HG03108 (cell line): ENCODE measurements around the gene PICALM.

Experiments
- ATAC-seq: cut with Tn5 transposase; IDR thresholded peaks from one replicate; pipeline ENCODE4 v1.9.1; 2021; ENCODE audit warnings: moderate library complexity; ENCODE audit not compliant: unreplicated experiment

Gene PICALM

DNA sequence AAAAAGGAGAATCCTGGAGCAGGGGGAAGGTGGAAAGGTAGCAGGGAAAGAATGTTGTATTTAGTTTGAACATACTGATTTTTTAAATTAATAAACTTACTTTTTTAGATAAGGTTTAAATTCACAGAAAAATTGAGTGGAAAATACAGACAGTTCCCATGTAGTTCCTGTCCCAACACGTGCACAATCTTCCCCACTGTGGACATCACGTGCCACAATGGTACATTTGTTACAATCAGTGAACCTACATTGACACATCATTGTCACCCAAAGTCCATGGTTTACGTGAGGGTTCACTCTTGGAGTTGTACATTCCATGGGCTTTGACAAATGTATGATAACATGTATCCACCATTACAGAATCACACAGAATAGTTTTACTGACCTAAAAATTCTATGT lies 10.5 kb upstream of the PICALM start:
- ATAC-seq = no peak

DNA sequence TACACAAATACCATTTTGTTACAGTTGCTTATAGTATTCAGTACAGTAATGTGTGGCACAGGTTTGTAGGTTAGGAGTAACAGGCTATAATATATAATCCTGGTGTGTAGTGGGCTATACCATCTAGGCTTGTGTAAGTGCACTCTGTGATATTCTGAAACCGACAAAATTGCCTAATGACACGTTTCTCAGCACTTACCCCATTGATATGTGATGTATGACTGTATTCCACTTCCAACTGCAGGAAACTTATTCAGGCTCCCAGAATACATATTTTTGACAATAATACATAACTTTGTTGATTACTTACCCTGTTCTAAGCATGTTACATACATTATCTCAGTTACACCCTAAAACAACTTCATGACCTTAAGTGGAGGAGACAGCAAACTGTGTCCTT lies 5.1 kb upstream of the PICALM start:
- no peak for ATAC-seq

DNA sequence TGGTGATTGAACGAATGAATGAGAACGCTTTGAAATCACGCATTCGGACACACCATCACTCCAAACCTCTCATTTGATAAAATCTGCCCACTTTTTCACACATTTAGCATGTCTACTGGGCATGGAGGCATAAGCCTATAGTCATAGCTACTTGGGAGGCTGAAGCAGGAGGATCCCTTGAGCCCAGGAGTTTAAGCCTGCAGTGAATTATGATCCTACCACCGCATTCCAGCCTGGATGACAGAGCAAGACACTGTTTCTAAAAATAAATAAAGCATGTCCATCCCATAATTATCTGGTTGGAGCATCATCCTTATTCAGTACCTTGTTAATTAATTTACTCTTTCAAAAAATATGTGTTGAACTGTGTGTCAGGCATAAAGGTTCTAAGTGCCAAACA lies 3.3 kb upstream of the PICALM start:
- no peak for ATAC-seq

DNA sequence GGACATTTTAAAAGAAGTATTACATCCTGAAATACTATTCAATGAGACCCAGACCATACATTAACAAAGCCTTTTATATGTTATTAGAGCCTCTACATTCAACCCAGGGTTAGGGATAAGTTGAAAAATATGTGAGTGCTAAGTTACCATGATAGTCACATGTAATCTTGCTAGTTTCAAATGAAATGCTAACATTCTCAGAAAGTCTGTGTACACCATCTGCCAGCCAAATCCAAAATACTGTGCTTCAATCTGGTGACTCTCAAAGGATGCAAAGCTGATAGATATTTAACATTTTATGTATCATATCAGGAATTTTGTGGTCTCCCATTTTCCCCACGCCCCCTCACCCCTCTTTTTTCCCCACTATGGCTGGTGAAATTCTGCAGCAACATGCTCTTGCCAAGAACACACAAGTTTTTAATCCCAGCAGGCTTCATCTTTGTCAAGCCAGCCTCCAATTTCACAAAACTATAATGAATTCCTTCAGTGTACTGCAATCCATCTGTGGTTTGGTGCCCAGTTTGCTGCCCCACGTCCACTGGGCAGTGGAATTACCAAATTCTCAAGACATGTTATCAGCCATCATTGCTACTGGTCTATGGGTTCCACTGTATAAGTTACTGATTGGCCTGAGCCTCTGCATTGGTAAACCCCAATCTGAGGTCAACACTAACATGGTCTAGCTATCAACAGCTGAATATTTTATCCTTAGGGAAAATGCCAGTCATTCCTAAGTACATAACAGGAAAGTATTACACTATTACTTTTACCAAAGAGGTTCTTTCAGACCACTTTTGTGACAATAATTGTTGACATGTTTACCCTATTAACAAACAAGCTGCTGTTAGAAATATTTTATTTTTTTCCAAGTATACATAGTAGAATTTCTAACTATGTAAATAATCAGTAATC lies 1.5 kb upstream of the PICALM start:
- no peak for ATAC-seq

DNA sequence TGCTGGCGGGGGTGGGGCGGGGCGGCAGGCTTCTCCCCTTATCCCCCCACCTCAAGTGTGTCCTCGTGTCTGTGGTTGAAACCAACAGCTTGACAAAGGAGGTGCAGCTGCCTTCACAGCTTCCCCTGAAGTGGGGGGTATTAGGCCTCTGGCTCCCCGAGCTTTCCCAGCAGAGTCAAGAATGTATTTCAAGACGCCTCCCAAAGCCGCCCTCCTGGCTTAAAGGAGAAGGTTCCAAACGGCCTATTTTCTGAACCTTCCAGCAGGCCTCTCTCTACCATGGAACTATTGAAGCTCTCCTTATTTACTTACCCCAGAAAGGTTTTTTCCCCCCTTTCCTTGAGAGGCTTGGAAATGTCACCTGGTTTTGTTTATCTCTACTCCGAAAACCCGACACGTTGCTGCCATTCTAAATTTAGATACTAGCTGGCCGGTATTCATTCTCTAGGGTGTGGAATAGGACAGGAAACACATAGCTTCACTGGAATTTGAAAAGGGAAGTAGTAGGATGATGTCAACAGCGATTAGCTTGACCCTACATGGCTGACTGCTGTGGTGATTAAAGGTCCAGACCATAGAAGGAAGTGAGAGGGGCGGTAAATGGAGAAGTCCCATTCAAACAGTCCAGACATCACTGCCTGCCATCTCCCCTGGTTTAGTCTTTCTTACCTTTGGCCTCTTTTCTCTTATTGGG lies 671 bp upstream of the PICALM start:
- no peak for ATAC-seq

DNA sequence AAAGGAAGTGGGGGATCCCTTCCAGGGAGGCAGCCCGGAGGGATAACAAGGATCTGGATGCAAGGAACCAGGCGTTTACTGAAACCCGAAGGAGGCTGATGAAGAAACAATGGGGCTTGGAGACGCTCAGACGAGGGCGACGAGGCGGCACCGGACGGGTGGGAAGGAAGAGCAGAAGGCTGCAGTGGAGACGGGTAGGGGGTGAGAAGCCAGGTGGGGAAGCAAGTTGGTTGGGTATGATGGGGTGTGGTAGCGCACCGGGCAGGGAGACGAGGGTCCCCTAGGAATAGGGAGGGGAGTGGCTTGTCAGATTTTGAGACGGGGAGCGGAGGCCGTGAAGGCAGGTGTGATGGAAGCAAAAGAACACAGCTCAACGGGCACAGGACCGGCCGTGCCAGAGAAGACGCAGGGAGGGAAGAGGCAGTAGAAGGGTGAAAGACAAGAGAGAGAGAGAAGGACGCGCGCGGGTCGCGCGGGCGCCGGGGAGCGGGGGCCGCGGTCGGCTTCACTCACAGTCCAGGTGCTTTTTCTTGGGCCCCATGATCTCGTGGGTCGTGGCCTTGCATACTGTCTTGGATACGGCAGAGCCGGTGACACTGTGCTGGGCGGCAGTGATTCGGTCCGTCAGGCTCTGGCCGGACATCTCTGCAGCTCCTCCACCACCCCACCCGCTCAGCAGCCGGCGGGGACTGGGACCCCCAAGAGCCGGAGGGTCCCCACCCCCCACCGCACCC lies 579 bp downstream of the PICALM start:
- peak; percentile 9 for ATAC-seq

DNA sequence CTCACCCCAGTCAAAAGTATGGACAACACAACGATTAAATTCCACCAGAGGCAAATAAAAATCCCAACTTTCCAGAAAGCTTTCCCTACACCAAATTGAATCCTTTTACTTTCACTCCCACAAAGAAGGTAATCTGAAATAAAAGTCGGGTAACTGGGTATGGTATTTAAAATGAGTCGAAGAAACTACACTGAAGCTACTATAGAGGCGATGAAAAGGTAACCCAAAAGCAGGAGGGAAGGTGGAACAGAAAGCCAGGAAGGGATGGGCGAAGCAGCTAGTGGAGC lies 1.1 kb downstream of the PICALM start:
- ATAC-seq = no peak

DNA sequence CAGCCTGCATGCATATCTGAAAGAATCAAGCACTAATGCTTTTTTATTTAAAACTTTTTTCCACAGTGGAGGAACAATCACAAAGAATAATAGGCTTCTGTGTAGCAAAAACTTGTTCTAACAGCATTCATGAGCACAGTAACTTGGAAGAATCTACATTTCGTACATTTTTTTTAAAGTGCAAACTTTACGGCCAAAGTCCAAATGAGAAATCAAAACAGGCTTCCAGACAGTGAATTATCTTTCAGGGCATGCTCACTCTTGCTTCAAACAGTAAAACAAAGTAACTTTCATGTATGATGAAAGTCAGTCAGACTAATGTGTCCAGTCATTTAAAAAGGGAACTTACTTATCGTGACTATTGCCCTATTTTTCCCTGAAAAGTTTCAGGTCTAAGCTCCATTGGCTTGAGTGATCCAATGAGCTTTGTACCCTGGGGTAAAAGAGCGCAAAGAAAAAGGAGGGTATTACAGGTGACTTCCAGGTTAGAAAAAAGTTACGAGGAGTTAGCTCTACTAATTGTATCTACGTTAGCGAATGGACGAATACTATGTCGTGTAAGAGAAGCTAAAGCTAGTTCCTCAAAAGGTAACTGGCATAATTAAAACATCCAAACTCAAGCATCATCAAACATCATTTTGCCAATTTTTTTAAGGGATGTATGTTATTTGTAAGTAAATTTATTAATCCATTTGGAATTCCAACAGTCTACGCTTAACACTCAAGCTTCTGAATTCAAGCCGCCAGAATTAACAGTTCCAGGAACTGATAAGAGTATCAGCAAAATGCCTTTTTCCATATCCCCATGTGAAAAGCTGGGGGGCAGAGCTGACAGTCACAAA lies 1.7 kb downstream of the PICALM start:
- ATAC-seq = no peak

DNA sequence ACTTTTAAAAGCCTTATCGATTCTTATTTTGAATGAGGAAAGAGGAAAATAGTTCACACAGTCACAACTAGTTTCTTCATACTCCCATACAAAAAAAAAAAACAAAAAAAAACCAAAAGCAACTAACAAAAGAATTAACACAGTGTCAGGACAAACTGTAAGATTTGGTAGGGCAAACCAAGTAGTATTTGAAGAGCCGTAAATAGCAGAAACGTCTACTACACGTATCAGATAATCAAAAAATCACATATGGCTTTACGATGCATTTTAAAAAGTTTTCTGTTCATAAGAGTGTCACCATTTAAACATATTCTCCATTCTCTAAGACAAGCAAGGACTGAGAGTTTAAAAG lies 2.3 kb downstream of the PICALM start:
- no peak for ATAC-seq

DNA sequence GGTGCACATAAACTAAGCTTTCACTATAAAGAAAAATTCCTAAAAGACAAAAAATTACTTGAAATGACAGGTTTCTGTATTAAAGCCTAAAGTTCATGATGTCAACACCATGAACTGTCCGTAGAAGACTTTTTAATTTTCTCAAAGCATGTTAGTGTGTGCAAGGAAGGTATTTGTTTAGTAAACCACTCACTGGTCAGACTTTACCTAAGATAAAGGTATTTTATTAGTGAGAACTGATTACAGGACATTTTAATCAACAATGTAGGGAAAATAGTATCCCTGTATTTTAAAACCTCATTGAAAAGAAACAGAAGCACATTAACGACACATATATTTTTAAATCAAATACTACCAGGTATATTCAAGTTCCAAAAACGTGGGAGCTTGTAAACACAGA lies 2.9 kb downstream of the PICALM start:
- ATAC-seq = no peak

DNA sequence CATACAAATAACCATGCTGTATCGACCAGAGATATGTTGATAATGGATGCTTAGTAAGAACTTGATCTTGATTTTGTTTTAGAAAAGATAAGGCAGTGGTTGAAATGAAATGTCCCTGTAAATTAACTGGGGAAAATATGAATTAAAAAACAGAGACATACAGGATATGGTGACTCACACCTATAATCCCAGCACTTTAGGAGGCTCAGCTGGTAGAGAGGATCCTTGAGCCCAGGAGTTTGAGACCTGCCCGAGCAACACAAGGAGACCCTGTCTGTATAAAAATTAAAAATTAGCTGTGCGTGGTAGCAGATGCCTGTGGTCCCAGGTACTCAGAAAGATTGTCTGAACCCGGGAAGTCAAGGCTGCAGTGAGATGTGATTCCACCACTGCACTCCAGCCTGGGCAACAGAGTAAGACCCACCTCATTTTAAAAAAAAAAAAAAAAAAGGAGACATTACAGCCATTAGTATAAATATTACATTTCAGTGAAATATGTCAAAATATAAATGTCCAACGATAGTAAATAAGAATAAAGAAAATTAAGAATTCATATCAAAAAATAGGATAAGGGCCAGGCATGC lies 4.6 kb downstream of the PICALM start:
- ATAC-seq = no peak

DNA sequence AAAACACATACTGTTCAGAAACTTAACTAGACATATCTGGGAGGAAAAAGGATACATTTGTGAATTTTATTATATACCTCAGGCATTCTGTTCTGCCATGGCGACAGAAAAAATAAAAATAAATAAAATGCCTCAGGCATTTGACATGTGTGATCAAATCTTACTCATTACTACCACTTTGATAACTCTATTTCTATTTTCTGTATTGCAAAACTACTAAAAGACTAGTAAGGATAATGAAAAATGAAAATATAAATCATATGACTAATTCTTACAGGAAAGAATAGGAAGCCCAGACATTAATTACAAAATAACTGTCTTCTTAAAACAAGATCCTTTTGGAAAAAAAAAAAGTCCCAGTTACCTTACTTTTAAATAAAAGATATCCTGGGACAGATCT lies 5.3 kb downstream of the PICALM start:
- ATAC-seq = no peak

DNA sequence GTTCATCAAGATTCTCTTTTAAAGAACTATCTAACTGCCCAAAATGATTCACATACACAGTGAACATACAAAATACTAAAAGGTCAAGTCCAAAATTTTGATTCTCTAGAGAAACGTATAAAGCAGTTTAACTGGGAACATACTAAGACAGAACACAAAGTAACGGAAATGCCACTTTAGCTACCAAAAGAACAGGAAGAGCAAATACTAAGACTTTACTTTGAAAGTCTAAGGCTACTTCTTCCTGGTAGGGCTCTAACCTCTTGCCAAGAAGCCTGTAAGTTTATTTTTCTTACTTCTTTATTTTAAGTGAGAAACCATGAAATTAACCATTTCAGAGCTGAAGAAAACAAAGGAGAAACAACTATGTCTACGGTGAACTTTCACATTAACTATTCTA lies 6.2 kb downstream of the PICALM start:
- no peak for ATAC-seq

DNA sequence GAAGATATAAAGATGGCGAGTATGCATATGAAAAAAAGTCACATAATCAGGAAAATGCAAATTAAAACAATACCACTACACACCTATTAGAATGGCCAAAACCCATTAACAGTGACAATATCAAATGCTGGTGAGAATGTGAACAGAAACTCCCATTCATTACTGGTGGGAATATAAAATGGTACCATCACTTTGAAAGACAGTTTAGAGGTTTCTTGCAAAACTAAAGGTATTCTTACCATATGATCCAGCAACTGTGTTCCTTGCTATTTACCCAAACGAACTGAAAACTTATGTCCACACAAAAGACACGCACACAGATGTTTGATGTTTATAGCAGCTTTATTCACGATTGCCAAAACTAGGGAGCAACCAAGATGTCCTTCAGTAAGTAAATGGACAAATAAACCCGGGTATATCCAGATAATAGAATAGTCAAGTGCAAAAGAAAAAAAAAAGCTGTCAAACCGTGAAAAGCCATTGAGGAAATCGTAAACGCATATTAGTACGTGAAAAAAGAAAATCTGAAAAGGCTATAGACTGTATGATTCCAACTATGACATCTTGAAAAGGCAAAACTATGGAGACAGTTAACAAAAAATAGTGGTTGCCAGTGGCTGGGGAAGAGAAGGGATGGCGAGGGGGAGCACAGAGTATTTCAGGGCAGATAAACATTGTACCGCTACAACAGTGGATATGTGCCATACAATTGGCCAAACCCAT lies 7.2 kb downstream of the PICALM start:
- ATAC-seq = no peak

DNA sequence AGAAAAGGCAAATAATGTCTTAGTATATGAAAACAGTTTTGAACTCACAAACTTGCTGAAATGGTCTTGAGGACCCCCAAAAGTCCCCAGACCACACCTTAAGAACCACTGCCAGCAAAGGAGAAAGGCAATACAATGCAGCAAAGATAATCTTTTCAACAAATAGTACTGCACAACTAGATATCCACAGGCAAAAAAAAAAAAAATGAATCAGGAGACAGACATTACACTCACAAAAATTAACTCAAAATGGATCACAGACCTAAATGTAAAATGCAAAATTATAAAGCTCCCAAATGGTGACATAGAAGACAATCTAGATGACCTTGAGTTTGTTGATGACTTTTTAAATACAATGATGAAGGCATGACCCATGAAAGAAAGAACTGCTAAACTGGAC lies 8.3 kb downstream of the PICALM start:
- ATAC-seq = no peak

DNA sequence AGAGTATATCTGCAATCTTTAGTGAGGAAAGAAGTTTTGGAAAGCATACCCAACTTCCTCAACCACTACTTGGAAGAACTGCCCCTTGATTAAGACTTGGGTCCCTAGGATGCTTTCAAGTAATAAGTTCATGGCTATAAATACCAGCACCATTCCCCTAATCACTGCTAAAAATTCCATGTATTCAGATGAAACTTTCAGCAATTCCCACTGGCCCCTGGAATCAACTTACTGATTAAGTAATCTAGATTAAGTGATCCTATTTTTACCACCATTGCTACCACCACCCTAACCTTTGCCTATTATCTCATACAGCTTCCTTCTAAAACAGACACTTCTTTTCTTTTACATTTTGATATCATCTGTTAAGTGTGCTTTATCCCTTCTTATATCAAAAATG lies 10.5 kb downstream of the PICALM start:
- no peak for ATAC-seq

DNA sequence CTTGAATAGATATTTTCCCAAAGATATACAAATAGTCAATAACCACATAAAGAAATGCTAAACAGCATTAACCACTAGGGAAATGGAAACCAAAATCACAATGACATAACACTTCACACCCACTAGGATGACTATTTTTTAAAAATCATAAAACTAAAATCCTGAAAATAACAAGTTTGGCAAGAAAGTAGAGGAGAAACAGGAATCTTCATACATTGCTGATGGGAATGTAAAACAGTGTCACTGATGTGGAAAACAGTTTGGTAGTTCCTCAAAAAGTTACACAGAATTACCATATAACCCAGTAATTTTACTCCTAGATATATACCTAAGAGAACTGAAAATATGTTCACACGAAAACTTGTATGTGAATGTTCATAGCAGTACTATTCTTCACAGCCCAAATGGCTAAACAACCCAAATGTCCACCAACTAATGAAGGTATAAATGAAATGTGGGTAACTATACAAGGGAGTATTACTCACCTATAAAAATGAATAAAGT lies 12.5 kb downstream of the PICALM start:
- ATAC-seq = no peak

DNA sequence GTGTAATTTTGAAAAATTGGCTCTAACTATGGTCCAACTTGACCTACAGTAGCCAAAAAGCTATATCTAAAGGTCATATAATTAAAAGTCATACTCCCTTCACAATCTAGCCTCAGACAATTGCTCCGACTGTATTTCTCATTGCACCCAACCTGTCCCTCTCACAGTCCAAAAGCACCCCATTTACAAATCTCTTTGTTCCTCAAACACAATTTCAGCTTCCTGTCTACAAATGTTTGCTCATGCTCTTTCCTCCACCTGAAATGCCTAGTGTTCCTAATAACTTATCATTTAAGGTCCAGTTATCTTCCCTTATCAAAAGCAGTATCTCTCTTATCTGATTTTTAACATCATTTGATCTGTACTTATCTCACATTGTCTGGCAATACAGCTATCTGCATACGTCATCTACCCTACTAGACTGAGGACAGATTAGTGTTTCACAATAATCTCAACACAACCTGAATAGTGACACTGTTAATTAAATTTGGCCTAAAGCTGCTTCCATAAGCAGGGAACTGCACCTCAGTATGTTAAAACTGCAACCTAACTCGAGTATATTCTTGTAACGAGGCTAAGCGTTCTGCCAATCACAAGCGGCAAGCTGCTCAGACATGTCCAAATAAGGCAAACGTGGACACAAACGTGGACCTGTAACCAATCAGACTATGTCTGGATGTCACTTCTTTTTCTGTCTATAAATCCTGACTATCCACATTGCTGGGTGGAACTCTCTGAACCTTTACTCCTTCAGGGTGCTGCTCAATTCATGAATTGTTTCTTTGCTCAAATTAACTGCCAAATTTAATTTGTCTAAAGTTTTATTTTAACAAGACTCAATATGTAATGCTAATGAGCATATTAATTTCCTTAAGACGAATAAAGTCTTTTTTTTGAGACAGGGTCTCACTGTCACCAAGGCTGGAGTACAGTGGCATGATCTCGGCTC lies 15.9 kb downstream of the PICALM start:
- ATAC-seq = no peak

DNA sequence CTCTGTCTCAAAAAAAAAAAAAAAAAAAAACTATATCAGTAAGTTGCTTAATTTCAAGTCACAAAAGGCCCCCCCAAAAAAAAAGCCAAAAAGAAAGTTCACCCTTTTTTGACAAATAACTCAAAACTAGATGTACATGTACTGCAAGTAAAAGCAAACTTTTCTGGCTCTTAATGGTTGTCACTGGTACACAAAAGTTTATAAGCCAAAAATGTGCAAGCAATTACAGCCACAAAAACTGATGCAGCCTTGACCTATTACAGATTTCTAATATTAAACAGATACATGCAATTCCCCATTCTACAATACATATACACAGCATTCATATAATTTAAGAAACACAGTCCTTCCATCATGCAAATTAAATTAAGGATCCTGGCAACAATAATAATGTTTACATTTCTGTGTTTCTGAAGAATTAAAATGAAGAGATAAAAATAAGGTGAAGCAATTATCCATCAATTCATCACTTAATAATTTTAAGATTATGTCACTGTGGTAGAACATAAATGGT lies 18.6 kb downstream of the PICALM start:
- no peak for ATAC-seq
